Measurements from ENCODE around the gene RANBP1.

DNA sequence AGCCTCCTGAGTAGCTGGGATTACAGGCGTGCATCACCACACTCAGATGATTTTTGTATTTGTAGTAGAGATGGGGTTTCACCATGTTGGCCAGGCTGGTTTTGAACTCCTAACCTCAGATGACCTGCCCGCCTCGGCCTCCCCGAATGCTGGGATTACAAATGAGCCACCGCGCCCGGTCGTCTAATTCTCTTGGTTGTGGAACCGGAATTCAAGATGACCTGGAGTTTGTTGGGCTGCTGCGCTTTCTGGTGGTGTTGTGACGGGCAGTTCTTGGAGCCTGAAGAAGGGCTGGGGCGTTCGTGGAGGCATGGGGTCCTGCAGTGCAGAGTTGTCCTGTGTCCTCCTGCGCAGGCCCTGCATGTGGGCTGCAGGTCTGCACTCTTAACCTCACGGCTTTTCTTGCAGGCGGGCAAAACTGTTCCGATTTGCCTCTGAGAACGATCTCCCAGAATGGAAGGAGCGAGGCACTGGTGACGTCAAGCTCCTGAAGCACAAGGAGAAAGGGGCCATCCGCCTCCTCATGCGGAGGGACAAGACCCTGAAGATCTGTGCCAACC lies 6.0 kb downstream of the RANBP1 start:
- no peak for TF ChIP-seq POLR2A (IDR thresholded peaks at IDR 0.05)
- TF ChIP-seq, protein P1, sequence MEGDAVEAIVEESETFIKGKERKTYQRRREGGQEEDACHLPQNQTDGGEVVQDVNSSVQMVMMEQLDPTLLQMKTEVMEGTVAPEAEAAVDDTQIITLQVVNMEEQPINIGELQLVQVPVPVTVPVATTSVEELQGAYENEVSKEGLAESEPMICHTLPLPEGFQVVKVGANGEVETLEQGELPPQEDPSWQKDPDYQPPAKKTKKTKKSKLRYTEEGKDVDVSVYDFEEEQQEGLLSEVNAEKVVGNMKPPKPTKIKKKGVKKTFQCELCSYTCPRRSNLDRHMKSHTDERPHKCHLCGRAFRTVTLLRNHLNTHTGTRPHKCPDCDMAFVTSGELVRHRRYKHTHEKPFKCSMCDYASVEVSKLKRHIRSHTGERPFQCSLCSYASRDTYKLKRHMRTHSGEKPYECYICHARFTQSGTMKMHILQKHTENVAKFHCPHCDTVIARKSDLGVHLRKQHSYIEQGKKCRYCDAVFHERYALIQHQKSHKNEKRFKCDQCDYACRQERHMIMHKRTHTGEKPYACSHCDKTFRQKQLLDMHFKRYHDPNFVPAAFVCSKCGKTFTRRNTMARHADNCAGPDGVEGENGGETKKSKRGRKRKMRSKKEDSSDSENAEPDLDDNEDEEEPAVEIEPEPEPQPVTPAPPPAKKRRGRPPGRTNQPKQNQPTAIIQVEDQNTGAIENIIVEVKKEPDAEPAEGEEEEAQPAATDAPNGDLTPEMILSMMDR (IDR thresholded peaks at IDR 0.05) = no peak
